Neural progenitor cell (in vitro differentiated cells): ENCODE results near the gene ULBP2. TPM values are rescaled to one million over a fixed set of nuclear protein-coding genes. Genes with fewer than 3 reads are reported as not detected.
"Not testable (repeated sequence)": the region's sequence is repeated elsewhere in the genome, so short reads cannot be mapped to it uniquely, and the experiment has no call there.

Experiments used
- DNase-seq: peaks from one replicate; pipeline ENCODE4 v3.0.0-alpha.2; 2016; ENCODE audit warnings: low spot score
- H2AFZ ChIP-seq: fragments of 200-600 bp; sonication (generic); replicated peaks from 2 replicates; pipeline ENCODE4 v1.6.1; 2016; ENCODE audit warnings: antibody characterized with exemption
- H3F3A ChIP-seq: fragments of 200-600 bp; sonication (generic); 2 replicates; pipeline ENCODE4 v1.6.1; 2016; ENCODE audit warnings: antibody characterized with exemption, low read depth
- H3K27ac ChIP-seq: fragments of 200-600 bp; sonication (generic); 2 replicates; pipeline ENCODE4 v1.5.1; 2016; ENCODE audit warnings: mild to moderate bottlenecking
- H3K27me3 ChIP-seq: fragments of 200-600 bp; sonication (generic); 2 replicates; pipeline ENCODE4 v1.6.1; 2016; ENCODE audit warnings: mild to moderate bottlenecking, moderate library complexity
- H3K36me3 ChIP-seq: fragments of 200-600 bp; sonication (generic); 2 replicates; pipeline ENCODE4 v1.5.1; 2016
- H3K4me1 ChIP-seq: fragments of 200-600 bp; sonication (generic); 2 replicates; pipeline ENCODE4 v1.6.1; 2016; ENCODE audit warnings: mixed run types
- H3K4me2 ChIP-seq: fragments of 200-600 bp; sonication (generic); 2 replicates; pipeline ENCODE4 v1.6.1; 2016
- H3K4me3 ChIP-seq: fragments of 200-600 bp; sonication (generic); 2 replicates; pipeline ENCODE4 v1.5.1; 2016
- H3K79me2 ChIP-seq: fragments of 200-600 bp; sonication (generic); 2 replicates; pipeline ENCODE4 v1.6.1; 2016; ENCODE audit warnings: low read depth
- H3K9ac ChIP-seq: fragments of 200-600 bp; sonication (generic); 2 replicates; pipeline ENCODE4 v1.6.1; 2016
- H3K9me3 ChIP-seq: fragments of 200-600 bp; sonication (generic); 2 replicates; pipeline ENCODE4 v1.5.1; 2016; ENCODE audit warnings: low read depth
- H4K20me1 ChIP-seq: fragments of 200-600 bp; sonication (generic); 2 replicates; pipeline ENCODE4 v1.6.1; 2016; ENCODE audit warnings: low read depth
- H3K27ac Mint-ChIP-seq: 3 replicates; pipeline ENCODE4 v1.8.0; 2021; ENCODE audit warnings: mixed read lengths
- H3K27me3 Mint-ChIP-seq: 2 replicates; pipeline ENCODE4 v1.8.0; 2022; ENCODE audit warnings: low read depth, mild to moderate bottlenecking, inconsistent platforms, moderate library complexity, mixed read lengths; ENCODE audit not compliant: insufficient read depth
- H3K36me3 Mint-ChIP-seq: 3 replicates; pipeline ENCODE4 v1.8.0; 2021; ENCODE audit warnings: mixed read lengths
- H3K4me1 Mint-ChIP-seq: 3 replicates; pipeline ENCODE4 v1.8.0; 2021; ENCODE audit warnings: mixed read lengths
- H3K4me3 Mint-ChIP-seq: 3 replicates; pipeline ENCODE4 v1.8.0; 2021; ENCODE audit warnings: mild to moderate bottlenecking, moderate library complexity, mixed read lengths
- H3K9me3 Mint-ChIP-seq: 3 replicates; pipeline ENCODE4 v1.8.0; 2020; ENCODE audit warnings: mixed read lengths
- CTCF ChIP-seq: fragments of 200-600 bp; sonication (generic); IDR thresholded peaks from 2 replicates; pipeline ENCODE4 v1.5.1; 2017; ENCODE audit warnings: antibody characterized with exemption, mild to moderate bottlenecking
- EZH2 ChIP-seq: fragments of 200-600 bp; sonication (generic); IDR thresholded peaks from 2 replicates; pipeline ENCODE4 v1.6.1; 2017; ENCODE audit warnings: antibody characterized with exemption, mild to moderate bottlenecking, moderate library complexity
- EZH2phosphoT487 ChIP-seq: fragments of 200-600 bp; sonication (generic); IDR thresholded peaks from 2 replicates; pipeline ENCODE4 v1.6.1; 2017; ENCODE audit warnings: antibody characterized with exemption
- total RNA-seq: library from RNA; depleted of rRNA; stranded (reverse); fragments of >200 nt; gene quantifications from 2 replicates; pipeline ENCODE4 v1.2.3, GENCODE V29; 2015; ENCODE audit warnings: low replicate concordance

ULBP2 gene
- total RNA-seq, 1 donor from 2014 or later, result not detected

- Histone ChIP-seq H3K4me3 (no peak overlapping the region), H4K20me1 (peaks cover 9% of the 10 kb centered on the region), H3K27ac (no peak overlapping the region), H3K4me1 (peaks cover 3% of the 10 kb centered on the region), H2AFZ (no peak overlapping the region), H3K27me3 (peaks cover 100% of the 10 kb centered on the region), H3K4me2 (no peak overlapping the region), H3K9ac (no peak overlapping the region), H3F3A (no peaks in the 10 kb centered on the region), H3K9me3 (no peaks in the 10 kb centered on the region), H3K36me3 (no peaks in the 10 kb centered on the region), H3K79me2 (no peaks in the 10 kb centered on the region)
- H3K27me3 Mint-ChIP-seq, result peaks cover 67% of the 10 kb centered on the region
- no peak overlapping the region for H3K27ac Mint-ChIP-seq
- TF ChIP-seq CTCF (no peak), EZH2phosphoT487 (no peak), EZH2 (no peak)
- H3K9me3 Mint-ChIP-seq, result peaks cover 5% of the 10 kb centered on the region
- peaks cover 6% of the 10 kb centered on the region for H3K4me1 Mint-ChIP-seq
- H3K36me3 Mint-ChIP-seq, result peaks cover 2% of the 10 kb centered on the region
- H3K4me3 Mint-ChIP-seq, result no peak overlapping the region
- no peak for DNase-seq
Measured at GRCh38 chr6:149969635-149970034, 27.8 kb downstream of the ULBP2 start.

DNA sequence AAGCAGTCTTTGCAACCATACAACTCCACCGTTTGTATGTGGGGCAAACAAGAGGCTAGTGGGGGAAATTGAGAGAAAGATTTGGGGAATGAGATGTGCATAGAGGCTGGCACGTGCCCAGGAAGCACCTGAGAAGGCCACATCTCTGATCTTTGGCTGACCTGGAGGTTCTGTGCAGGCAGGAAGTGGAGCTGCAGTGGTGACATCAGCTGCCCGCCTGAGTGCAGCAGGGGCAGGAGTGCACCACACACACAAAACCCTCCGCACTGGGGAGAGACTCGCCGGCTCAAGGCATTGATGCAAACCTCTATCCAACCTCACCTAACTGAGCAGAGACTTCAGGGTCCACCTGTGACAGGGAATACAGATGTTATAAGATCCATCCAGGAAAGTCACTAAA is 32.6 kb downstream of the ULBP2 start:
- H3K9me3 ChIP-seq, H3K4me3 Mint-ChIP-seq, H3K9ac ChIP-seq, H3K27ac ChIP-seq, H3K4me1 ChIP-seq, H2AFZ ChIP-seq, H3K4me3 ChIP-seq, H3K36me3 ChIP-seq, H3K79me2 ChIP-seq, H3K9me3 Mint-ChIP-seq, DNase-seq, H4K20me1 ChIP-seq, H3F3A ChIP-seq, H3K4me1 Mint-ChIP-seq, H3K27ac Mint-ChIP-seq, H3K36me3 Mint-ChIP-seq, H3K4me2 ChIP-seq: not testable (repeated sequence)
- H3K27me3 ChIP-seq, result peaks cover 100% of the 10 kb centered on the region
- H3K27me3 Mint-ChIP-seq, result peaks cover 58% of the 10 kb centered on the region

- no peak overlapping the region for H3K4me2 ChIP-seq
- H3K27me3 ChIP-seq, result peaks cover 100% of the 10 kb centered on the region
- Mint-ChIP-seq H3K9me3 (peaks cover 2% of the 10 kb centered on the region), H3K4me1 (no peaks in the 10 kb centered on the region), H3K4me3 (no peak overlapping the region), H3K27ac (no peak overlapping the region), H3K36me3 (peaks cover 2% of the 10 kb centered on the region), H3K27me3 (peaks cover 59% of the 10 kb centered on the region)
- no peaks in the 10 kb centered on the region for H3K79me2 ChIP-seq
- H3K36me3 ChIP-seq, result no peaks in the 10 kb centered on the region
- H3K9me3 ChIP-seq, result no peaks in the 10 kb centered on the region
- no peak overlapping the region for H3K4me3 ChIP-seq
- H2AFZ ChIP-seq, result no peak overlapping the region
- H3F3A ChIP-seq, result no peaks in the 10 kb centered on the region
- no peak overlapping the region for H3K9ac ChIP-seq
- no peak for TF ChIP-seq CTCF
- TF ChIP-seq EZH2phosphoT487, result no peak
- TF ChIP-seq EZH2, result no peak
- H3K27ac ChIP-seq, result no peak overlapping the region
- H4K20me1 ChIP-seq, result no peaks in the 10 kb centered on the region
- DNase-seq, result peak; percentile 26
- no peaks in the 10 kb centered on the region for H3K4me1 ChIP-seq
Measured at GRCh38 chr6:149974825-149975224, 33.0 kb downstream of the ULBP2 start.

- peaks cover 2% of the 10 kb centered on the region for H3K36me3 Mint-ChIP-seq
- peaks cover 2% of the 10 kb centered on the region for H3K9me3 Mint-ChIP-seq
- H3F3A ChIP-seq, result no peaks in the 10 kb centered on the region
- no peaks in the 10 kb centered on the region for H3K79me2 ChIP-seq
- H3K9me3 ChIP-seq, result no peaks in the 10 kb centered on the region
- H3K27me3 Mint-ChIP-seq, result peaks cover 63% of the 10 kb centered on the region
- no peak overlapping the region for H3K27ac ChIP-seq
- DNase-seq, result no peak
- peaks cover 100% of the 10 kb centered on the region for H3K27me3 ChIP-seq
- no peak overlapping the region for H3K9ac ChIP-seq
- no peak overlapping the region for H2AFZ ChIP-seq
- H3K27ac Mint-ChIP-seq, result no peak overlapping the region
- no peak for TF ChIP-seq EZH2
- no peak for TF ChIP-seq CTCF
- no peak for TF ChIP-seq EZH2phosphoT487
- H4K20me1 ChIP-seq, result no peaks in the 10 kb centered on the region
- H3K36me3 ChIP-seq, result no peaks in the 10 kb centered on the region
- H3K4me3 Mint-ChIP-seq, result no peak overlapping the region
- H3K4me2 ChIP-seq, result no peak overlapping the region
- H3K4me1 Mint-ChIP-seq, result no peaks in the 10 kb centered on the region
- no peaks in the 10 kb centered on the region for H3K4me1 ChIP-seq
- H3K4me3 ChIP-seq, result no peak overlapping the region
Measured at GRCh38 chr6:149975400-149975799, 33.6 kb downstream of the ULBP2 start.
